IPS DF 4.7 (cell line): Measurements from ENCODE around the gene TSKU.
"Not testable (repeated sequence)": the region's sequence is repeated elsewhere in the genome, so short reads cannot be mapped to it uniquely, and the experiment has no call there.

ENCODE experiments used
- DNase-seq: peaks from one replicate; pipeline ENCODE4 v3.0.0-alpha.2; 2013; ENCODE audit warnings: low spot score; ENCODE audit errors: extremely low read depth

The TSKU gene

GRCh38 chr11:76787911-76788596 is 4.9 kb downstream of the TSKU start:
- DNase-seq: no peak

DNA sequence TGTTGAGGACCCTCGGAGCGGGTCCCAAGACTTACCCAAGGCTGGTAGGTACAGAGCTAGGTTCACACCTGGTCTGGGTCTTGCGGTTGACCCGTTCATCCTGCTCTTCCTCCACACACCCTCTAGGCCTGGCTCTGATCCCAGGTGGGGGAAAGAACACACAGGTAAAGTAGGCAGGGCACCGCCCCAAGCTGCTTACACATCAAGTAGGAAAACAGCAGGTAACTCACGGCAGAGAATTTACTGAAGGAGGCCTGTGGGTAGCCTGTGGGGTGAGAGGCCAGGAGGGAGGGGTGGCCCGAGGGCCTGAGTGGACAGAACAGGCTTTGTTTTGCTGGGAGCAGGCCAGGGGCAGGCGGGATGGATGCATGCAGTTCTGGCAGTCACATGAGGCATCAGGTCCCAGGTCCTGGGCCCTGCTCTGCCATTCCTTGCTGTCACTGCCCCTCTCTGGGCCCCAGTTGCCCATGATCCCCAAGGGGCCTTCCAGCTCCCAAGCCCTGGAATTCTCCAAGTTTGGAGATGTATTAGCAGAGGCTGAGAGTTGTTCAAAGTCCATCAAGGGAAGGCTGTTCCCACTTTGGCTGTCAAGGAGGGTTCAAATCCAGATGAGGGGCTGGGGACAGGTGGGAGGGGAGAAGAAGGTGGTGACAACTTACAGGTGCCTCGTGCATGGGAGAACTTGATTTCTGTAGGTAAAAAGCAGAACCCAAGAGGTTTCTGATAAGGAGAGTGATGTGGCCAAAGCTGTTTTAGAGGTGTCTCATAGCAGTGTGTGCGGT is 5.7 kb downstream of the TSKU start:
- no peak for DNase-seq

GRCh38 chr11:76789443-76789719 is 6.2 kb downstream of the TSKU start:
- DNase-seq: no peak

DNA sequence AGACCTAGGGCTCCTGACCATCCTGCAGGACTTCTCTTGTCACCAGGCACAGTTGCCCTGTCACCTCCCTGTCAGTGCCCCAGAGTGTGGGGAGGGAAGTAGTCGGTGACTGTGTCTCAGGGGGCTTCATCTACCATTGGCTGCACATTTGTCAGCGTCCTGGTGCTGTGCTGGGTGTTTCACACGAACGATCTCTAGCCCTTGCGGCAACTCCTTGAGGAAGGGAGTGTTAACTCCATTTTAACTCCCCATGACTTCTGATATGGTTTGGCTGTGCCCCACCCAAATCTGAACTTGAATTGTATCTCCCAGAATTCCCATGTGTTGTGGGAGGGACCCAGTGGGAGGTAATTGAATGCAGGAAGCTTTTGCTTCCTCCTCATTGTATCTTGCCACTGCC is 7.1 kb downstream of the TSKU start:
- DNase-seq: no peak

DNA sequence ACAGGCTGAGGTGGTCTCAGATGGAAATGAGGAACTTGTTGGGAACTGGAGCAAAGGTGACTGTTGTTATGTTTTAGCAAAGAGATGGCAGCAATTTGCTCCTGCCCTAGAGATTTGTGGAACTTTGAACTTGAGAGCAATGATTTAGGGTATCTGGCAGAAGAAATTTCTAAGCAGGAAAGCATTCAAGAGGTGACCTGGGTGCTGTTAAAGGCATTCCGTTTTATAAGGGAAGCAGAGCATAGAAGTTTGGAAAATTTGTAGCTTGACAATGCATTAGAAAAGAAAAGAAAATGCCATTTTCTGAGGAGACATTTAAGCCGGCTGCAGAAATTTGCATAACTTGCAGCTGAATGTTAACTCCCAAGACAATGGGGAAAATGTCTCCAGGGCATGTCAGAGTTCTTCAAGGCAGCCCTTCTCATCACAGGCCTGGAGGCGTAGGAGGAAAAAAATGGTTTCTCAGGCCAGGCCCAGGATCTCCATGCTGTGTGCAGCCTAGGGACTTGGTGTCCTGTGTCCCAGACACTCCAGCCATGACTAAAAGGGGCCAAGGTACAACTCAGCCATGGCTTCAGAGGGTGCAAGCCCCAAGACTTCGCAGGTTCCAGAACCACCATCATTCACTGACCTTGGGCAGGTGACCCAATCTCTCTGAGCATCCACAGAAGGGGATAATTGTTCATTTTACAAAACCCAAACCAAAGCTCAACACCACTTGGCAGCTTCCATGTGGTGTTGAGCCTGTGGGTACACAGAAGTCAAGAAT is 8.0 kb downstream of the TSKU start:
- DNase-seq: not testable (repeated sequence)

- DNase-seq: no peak
These were observed 8.7 kb downstream of the TSKU start for GRCh38 chr11:76791861-76792260.

DNA sequence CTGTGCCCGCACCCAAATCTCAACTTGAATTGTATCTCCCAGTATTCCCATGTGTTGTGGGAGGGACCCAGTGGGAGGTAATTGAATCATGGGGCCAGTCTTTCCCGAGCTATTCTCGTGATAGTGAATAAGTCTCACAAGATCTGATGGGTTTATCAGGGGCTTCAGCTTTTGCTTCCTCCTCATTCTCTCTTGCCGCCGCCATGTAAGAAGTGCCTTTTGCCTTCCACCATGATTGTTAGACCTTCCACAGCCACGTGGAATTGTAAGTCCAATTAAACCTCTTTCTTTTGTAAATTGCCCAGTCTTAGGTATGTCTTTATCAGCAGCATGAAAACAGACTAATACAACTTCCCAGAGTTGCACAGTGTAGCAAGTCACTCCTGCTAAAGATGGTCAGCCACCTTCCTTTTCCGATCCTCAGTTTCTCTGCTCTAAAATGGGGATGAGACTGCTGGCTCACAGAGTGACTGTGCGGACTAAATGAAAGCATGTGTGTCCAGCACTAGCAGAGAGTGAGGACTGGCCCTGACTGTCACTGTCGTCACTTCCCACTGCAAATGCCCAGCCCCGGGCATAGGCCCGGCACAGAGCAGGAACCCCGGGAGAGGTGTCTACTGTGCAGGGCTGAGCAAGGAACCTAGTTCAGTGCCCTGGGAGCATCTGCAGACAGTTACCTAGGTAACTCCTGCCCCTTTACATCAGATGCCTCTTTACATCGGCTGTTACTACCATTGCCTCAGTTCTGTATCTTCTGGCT is 9.5 kb downstream of the TSKU start:
- no peak for DNase-seq

DNA sequence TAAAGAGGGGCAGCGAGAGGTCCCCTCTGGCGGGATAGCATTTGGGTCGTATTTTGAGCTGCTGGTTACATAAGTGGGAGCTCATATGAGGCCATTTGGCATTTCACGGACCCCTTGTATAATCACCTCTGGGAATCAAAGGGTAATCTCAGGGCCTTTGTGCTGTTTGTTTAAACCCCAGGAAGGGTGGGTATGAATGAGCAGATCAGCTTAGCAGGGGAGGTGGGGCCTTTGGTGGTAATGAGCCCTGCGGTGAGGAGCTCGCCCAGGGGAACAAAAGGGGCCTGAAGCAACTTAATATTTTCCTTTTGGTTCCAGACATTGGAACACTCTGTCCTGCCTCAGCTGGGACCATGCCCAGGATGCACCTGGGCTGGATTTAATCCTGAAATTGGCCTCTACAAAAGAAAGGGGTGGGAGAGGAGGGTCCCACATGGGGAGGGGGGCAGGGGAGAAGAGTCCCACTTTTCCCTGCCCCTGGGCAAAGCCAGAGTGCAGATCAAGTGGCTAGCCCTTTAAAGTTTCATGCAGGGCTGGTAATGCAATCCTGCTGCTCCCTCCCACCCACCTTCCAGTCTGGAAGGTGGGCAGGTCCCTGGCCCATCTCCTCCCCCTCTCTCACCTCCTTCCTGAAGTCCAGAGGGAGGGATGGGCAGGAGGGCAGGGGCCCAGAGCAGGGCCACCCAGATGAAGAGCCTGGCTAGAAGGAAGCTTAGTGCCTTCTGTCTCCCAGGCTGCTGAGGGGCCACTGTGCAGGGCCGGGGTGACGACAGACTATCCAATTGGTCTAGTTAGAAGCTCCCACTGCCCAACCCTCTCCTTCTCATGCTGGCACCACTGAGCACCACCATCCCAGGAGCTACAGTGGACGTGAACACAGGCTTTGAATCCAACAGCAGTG is 10.5 kb downstream of the TSKU start:
- DNase-seq: no peak

DNA sequence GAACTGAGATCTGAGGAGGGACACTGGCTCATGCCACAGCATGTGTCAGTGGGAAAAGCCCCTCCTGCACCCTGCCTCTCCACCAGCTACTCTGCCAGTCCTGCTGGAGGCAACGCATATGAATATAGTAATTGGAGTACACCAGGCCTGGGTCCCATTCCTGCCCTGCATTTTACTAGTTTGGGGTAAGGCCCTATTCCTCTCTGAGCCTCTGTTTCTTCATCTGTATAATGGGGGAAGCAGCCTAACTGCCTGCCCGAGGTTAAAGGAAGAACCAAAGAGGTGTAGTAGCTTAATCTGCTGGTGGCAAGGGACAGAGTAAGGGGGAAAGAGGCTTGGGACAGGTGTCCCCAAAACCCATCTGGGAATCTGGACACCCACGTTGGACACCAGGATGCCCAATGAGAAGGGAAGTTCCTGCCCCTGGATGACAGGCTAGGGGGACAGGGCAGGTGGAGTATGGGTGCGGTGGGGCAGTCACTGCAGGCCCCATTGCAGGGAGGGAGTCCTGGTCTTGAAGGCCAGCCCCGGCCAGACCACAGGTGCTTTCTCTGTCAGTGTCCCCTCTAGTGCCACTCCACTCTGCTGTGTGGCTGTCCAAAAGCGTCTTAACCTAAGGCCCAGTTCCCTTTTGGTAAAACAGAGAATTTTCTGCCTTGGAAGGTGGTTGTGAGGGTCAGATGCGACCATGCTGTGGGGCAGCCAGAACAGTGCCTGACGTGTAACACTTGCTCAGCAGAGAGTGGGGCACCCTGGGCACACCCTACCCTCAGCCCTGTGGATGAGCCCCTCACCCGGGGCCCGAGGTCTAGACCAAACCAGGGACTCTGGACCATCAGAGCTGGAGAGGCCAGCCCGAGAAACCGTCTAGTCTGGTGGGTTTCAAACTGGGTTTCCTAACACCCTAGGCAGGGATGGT is 11.5 kb downstream of the TSKU start:
- DNase-seq: no peak

- DNase-seq: no peak
These were observed 12.3 kb downstream of the TSKU start for GRCh38 chr11:76795290-76795935.

DNA sequence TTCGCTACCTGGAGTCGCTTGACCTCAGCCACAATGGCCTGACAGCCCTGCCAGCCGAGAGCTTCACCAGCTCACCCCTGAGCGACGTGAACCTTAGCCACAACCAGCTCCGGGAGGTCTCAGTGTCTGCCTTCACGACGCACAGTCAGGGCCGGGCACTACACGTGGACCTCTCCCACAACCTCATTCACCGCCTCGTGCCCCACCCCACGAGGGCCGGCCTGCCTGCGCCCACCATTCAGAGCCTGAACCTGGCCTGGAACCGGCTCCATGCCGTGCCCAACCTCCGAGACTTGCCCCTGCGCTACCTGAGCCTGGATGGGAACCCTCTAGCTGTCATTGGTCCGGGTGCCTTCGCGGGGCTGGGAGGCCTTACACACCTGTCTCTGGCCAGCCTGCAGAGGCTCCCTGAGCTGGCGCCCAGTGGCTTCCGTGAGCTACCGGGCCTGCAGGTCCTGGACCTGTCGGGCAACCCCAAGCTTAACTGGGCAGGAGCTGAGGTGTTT is 12.8 kb downstream of the TSKU start:
- no peak for DNase-seq

GRCh38 chr11:76796511-76797198 is 13.5 kb downstream of the TSKU start:
- no peak for DNase-seq

- DNase-seq: no peak
These were observed 14.4 kb downstream of the TSKU start for GRCh38 chr11:76797341-76798201.

- no peak for DNase-seq
These were observed 15.0 kb downstream of the TSKU start for GRCh38 chr11:76798202-76798581.

DNA sequence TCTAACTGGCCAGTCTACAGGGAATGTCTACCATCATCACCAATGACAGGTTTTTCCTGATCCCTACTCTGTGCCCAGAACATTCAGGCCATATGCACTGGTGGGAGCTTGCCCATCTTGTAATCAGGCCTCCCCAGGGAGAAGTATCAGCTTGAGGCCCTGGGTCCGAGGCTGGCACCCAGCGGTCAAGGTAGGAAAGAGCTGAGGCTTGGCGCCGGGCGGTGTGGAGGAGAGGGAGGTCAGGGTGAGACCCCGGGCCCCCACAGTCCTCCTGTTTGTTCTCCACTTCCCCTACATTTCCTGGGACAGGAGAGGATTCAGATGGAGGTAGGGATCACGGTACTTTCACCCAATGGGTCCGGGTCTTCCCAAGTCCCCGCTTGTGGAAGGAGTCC is 15.5 kb downstream of the TSKU start:
- DNase-seq: no peak

DNA sequence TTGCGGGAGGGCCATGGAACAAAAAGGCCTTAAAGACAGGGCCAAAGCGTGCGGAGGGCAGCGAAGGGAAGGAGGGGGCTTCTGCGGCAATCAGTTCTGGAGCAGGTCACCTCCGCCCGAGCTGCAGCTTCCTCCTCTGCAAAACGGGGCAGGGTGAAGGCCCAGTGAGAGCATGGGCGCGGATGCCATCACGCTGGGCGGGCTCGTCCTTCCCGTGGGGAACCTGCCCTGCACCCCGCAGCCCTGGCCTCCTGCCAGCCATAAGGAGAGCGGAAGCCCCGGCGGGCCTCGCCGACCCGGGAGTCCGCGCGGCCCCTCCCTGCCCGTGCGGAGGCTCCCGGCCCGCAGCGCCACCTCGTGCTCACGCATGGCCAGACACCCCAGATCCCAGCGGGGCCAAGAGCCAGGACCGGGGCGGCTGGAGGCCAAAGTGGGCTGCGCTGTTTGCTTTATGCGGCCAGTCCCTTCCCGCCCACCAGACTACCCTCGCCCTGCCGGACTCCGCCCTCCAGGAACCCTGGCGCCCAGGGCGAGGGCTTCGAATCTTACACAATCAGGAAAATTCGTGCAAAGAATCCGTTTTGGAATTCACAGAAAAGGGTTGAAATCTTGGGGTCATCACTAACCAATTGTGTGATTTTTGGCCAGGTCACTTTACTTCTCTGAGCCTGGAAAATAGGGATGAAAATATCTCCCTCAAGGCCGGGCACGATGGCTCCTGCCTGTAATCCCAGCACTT is 16.1 kb downstream of the TSKU start:
- no peak for DNase-seq
